ENCODE measurements around the gene GRIK5. TPM values are rescaled to one million over a fixed set of nuclear protein-coding genes. Genes with fewer than 3 reads are reported as not detected.
"Not testable (repeated sequence)": the region's sequence is repeated elsewhere in the genome, so short reads cannot be mapped to it uniquely, and the experiment has no call there.

GRIK5 gene
- total and polyA plus RNA-seq, 2 of the 8 experiments (the other 6 are each of a cell fraction or from before 2014, with no cell fraction given): 17.8 to 42.9 TPM

DNA sequence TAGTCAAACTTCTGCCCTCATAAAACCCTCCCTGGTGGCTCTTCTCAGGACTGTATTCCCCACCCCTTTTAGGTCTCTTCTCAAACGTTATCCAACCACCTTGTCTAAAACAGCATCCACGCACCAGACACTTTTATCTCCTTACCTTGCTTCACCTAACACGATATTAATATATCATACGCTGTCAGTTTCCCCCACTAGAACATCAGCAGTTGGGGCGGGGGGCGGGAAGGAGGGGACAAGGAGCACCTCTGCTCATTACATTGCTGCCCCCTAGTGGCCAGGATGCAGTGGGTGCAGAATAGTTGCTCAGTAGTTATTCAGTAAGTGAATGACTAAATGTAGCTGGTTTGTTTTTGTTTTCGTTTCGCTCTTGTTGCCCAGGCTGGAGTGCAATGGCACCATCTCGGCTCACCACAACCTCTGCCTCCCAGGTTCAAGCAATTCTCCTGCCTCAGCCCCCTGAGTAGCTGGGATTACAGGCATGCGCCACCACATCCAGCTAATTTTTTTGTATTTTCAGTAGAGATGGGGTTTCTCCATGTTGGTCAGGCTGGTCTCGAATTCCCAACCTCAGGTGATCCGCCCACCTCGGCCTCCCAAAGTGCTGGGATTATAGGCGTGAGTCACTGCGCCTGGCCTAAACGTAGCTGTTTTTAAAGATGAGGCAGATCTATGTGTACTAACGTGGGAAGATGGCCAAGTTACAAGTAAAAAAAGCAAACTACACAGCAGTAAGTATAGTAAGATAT lies 35.2 kb downstream of the GRIK5 start:
- not testable (repeated sequence) for H2BK120ac ChIP-seq (replicated peaks; ENCODE audit: low read depth, low read length); H3K14ac ChIP-seq (ENCODE audit: insufficient read length); H3K27me3 ChIP-seq (replicated peaks in 1 of 4; ENCODE audit: control insufficient read depth in 3 of 4, extremely low read depth in 1 of 4, insufficient read depth in 3 of 4, low read length in 3 of 4); H2BK20ac ChIP-seq (ENCODE audit: low read length); H3K4me2 ChIP-seq (ENCODE audit: insufficient read depth in 1 of 2, low read depth in 2 of 2, low read length in 2 of 2); FAIRE-seq; H3K4me1 ChIP-seq (replicated peaks in 1 of 4; ENCODE audit: control insufficient read depth in 3 of 4, insufficient read depth in 4 of 4, low read length in 3 of 4); H3K18ac ChIP-seq (ENCODE audit: extremely low read depth, low read length); H3K4me3 ChIP-seq (ENCODE audit: extremely low read depth in 1 of 4, insufficient read depth in 2 of 4, low read depth in 3 of 4, low read length in 4 of 4); H3K4ac ChIP-seq (replicated peaks; ENCODE audit: insufficient read length, low read depth, low read length); H4K8ac ChIP-seq (ENCODE audit: extremely low read depth, insufficient read depth, low read length); H3K23ac ChIP-seq (ENCODE audit: insufficient read length); H2BK12ac ChIP-seq (ENCODE audit: low read depth, low read length); H3K56ac ChIP-seq (replicated peaks; ENCODE audit: insufficient read length, low read depth, low read length); H2AK5ac ChIP-seq (ENCODE audit: low read depth, low read length); H3K79me2 ChIP-seq (ENCODE audit: control insufficient read depth in 1 of 2, insufficient read depth in 2 of 2, low read length in 2 of 2); H3K23me2 ChIP-seq (ENCODE audit: low read depth, low read length); H3K9me3 ChIP-seq (ENCODE audit: insufficient read depth in 2 of 2, low read depth in 1 of 2, low read length in 1 of 2); H4K20me1 ChIP-seq (replicated peaks in 1 of 2; ENCODE audit: control insufficient read depth in 1 of 2, insufficient read depth in 2 of 2, low read length in 2 of 2); H4K91ac ChIP-seq (replicated peaks; ENCODE audit: insufficient read length, low read length); H3K9ac ChIP-seq (replicated peaks in 1 of 4; ENCODE audit: extremely low read depth in 1 of 4, low read depth in 3 of 4, low read length in 3 of 4); H3K79me1 ChIP-seq (ENCODE audit: low read depth, low read length); H3K27ac ChIP-seq (ENCODE audit: low read depth, low read length); H2AFZ ChIP-seq (ENCODE audit: low read length); H2BK5ac ChIP-seq (ENCODE audit: low read depth, low read length); H4K5ac ChIP-seq (ENCODE audit: insufficient read length, low read depth, low read length)
- TF ChIP-seq JUND (IDR thresholded peaks at IDR 0.05; ENCODE audit: low read length): 0 out of 2 replicates have a peak, but pooled peaks have one; percentile 9
- TF ChIP-seq, protein P1, sequence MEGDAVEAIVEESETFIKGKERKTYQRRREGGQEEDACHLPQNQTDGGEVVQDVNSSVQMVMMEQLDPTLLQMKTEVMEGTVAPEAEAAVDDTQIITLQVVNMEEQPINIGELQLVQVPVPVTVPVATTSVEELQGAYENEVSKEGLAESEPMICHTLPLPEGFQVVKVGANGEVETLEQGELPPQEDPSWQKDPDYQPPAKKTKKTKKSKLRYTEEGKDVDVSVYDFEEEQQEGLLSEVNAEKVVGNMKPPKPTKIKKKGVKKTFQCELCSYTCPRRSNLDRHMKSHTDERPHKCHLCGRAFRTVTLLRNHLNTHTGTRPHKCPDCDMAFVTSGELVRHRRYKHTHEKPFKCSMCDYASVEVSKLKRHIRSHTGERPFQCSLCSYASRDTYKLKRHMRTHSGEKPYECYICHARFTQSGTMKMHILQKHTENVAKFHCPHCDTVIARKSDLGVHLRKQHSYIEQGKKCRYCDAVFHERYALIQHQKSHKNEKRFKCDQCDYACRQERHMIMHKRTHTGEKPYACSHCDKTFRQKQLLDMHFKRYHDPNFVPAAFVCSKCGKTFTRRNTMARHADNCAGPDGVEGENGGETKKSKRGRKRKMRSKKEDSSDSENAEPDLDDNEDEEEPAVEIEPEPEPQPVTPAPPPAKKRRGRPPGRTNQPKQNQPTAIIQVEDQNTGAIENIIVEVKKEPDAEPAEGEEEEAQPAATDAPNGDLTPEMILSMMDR (IDR thresholded peaks at IDR 0.05; ENCODE audit: control extremely low read depth in 1 of 3, insufficient read depth in 1 of 3, low read depth in 1 of 3, low read length in 3 of 3): peak; percentile 70 to 86 (median 83)
- TF ChIP-seq POLR2AphosphoS5 (IDR thresholded peaks at IDR 0.05; ENCODE audit: low read depth, low read length): peak; percentile 41; the same call in 1 of the 2 replicates
- peak; percentile 27; the same call in 1 of the 2 replicates for TF ChIP-seq CREB1 (IDR thresholded peaks at IDR 0.05)
- peak; percentile 67 to 70 for TF ChIP-seq RAD21 (IDR thresholded peaks at IDR 0.05 in 1 of 2, conservative IDR thresholded peaks at IDR 0.05 in 1 of 2; ENCODE audit: low read depth in 2 of 2, low read length in 2 of 2)
- 47% methylated on average over 17 of the region's 17 CpGs; no CpG with 5 or more reads in 1 of the 2 experiments for WGBS, 2 experiments (ENCODE audit: extremely low coverage in 1 of 2, insufficient coverage in 1 of 2, insufficient read length in 1 of 2, insufficient replicate concordance in 2 of 2, low coverage in 1 of 2, low lambda C conversion rate in 2 of 2, missing lambda C conversion rate in 1 of 2)
- ChIA-PET POLR2A (ENCODE audit: partially characterized antibody) (interaction anchor here (0.8 to 3.0 kb wide), 4 partner anchors 11 to 726 kb away, joined by 3 to 10 read pairs (median 4); no protein-coding TSS in a partner anchor), CTCF (ENCODE audit: partially characterized antibody) (interaction anchor here (0.6 to 2.5 kb wide), 34 partner anchors 9 to 271 kb away, joined by 3 to 23 read pairs (median 4); no protein-coding TSS in a partner anchor)
- Histone ChIP-seq H3K36me3 (ENCODE audit: control insufficient read depth in 2 of 4, insufficient read depth in 4 of 4, low read length in 3 of 4) (peaks cover 9 to 24% (median 15%) of the 10 kb centered on the region in 4 experiments; a peak in 6 of 8 replicates), H2BK15ac (ENCODE audit: low read length) (peak overlapping the region; percentile 61; the same call in 1 of the 2 replicates)
- DNase-seq (ENCODE audit: low read depth in 1 of 2, low spot score in 2 of 2): peak; percentile 21 to 78
